ENCODE results near the gene ST6GALNAC5.
"Not testable (repeated sequence)": the region's sequence is repeated elsewhere in the genome, so short reads cannot be mapped to it uniquely, and the experiment has no call there.

ST6GALNAC5 gene

GRCh38 chr1:76866566-76866965 lies 714 bp upstream of the ST6GALNAC5 start:
- DNase-seq (ENCODE audit: low read depth), result no peak

- no peak for DNase-seq (ENCODE audit: low read depth)
Observed at GRCh38 chr1:76868154-76868882, 1.0 kb downstream of the ST6GALNAC5 start.

GRCh38 chr1:76868916-76869315 lies 1.6 kb downstream of the ST6GALNAC5 start:
- DNase-seq (ENCODE audit: low read depth), result no peak

GRCh38 chr1:76870037-76870436 lies 2.8 kb downstream of the ST6GALNAC5 start:
- no peak for DNase-seq (ENCODE audit: low read depth)

GRCh38 chr1:76871355-76871974 lies 4.2 kb downstream of the ST6GALNAC5 start:
- DNase-seq (ENCODE audit: low read depth), result no peak

GRCh38 chr1:76872944-76873343 lies 5.7 kb downstream of the ST6GALNAC5 start:
- no peak for DNase-seq (ENCODE audit: low read depth)

- DNase-seq (ENCODE audit: low read depth), result no peak
Observed at GRCh38 chr1:76876655-76877395, 9.5 kb downstream of the ST6GALNAC5 start.

- DNase-seq (ENCODE audit: low read depth), result not testable (repeated sequence)
Observed at GRCh38 chr1:76879014-76879413, 11.7 kb downstream of the ST6GALNAC5 start.

GRCh38 chr1:76881762-76882161 lies 14.5 kb downstream of the ST6GALNAC5 start:
- no peak for DNase-seq (ENCODE audit: low read depth)

- DNase-seq (ENCODE audit: low read depth), result no peak
Observed at GRCh38 chr1:76891931-76892622, 24.8 kb downstream of the ST6GALNAC5 start.

GRCh38 chr1:76892675-76893074 lies 25.4 kb downstream of the ST6GALNAC5 start:
- DNase-seq (ENCODE audit: low read depth), result no peak

- no peak for DNase-seq (ENCODE audit: low read depth)
Observed at GRCh38 chr1:76901158-76901767, 34.0 kb downstream of the ST6GALNAC5 start.

- DNase-seq (ENCODE audit: low read depth), result no peak
Observed at GRCh38 chr1:76905876-76906595, 38.8 kb downstream of the ST6GALNAC5 start.

GRCh38 chr1:76909311-76909710 lies 42.0 kb downstream of the ST6GALNAC5 start:
- no peak for DNase-seq (ENCODE audit: low read depth)

- DNase-seq (ENCODE audit: low read depth), result no peak
Observed at GRCh38 chr1:76919085-76919484, 51.8 kb downstream of the ST6GALNAC5 start.

- DNase-seq (ENCODE audit: low read depth), result no peak
Observed at GRCh38 chr1:76921590-76921989, 54.3 kb downstream of the ST6GALNAC5 start.

- no peak for DNase-seq (ENCODE audit: low read depth)
Observed at GRCh38 chr1:76925825-76926224, 58.5 kb downstream of the ST6GALNAC5 start.

GRCh38 chr1:76928522-76928921 lies 61.2 kb downstream of the ST6GALNAC5 start:
- DNase-seq (ENCODE audit: low read depth), result no peak

- DNase-seq (ENCODE audit: low read depth), result no peak
Observed at GRCh38 chr1:76929136-76929535, 61.9 kb downstream of the ST6GALNAC5 start.

- DNase-seq (ENCODE audit: low read depth), result no peak
Observed at GRCh38 chr1:76933847-76934815, 66.9 kb downstream of the ST6GALNAC5 start.
